Activated CD4-positive, alpha-beta T cell treated with anti-CD3 and anti-CD28 coated beads, Interleukin-2, amount 10 ng/mL, durations not matched to agents 24 days and 14 days (primary cell): ENCODE results near the gene RTN4IP1. TPM values are rescaled to one million over a fixed set of nuclear protein-coding genes. Genes with fewer than 3 reads are reported as not detected.

Experiments used
- DNase-seq: peaks from one replicate; pipeline ENCODE4 v3.0.0; 2022
- H3K27ac Mint-ChIP-seq: one replicate; pipeline ENCODE4 v1.8.0; 2022; ENCODE audit warnings: mild to moderate bottlenecking, mixed read lengths
- H3K27me3 Mint-ChIP-seq: one replicate; pipeline ENCODE4 v1.8.0; 2022; ENCODE audit warnings: mixed read lengths
- H3K36me3 Mint-ChIP-seq: one replicate; pipeline ENCODE4 v1.8.0; 2022; ENCODE audit warnings: low read depth, mild to moderate bottlenecking, mixed read lengths
- H3K4me1 Mint-ChIP-seq: one replicate; pipeline ENCODE4 v1.8.0; 2021; ENCODE audit warnings: mixed read lengths
- H3K4me3 Mint-ChIP-seq: one replicate; pipeline ENCODE4 v1.8.0; 2022; ENCODE audit warnings: mild to moderate bottlenecking, moderate library complexity, mixed read lengths
- H3K9me3 Mint-ChIP-seq: one replicate; pipeline ENCODE4 v1.8.0; 2021; ENCODE audit warnings: mixed read lengths
- intact Hi-C: fragments of 100-400 bp; cut with micrococcal nuclease; formaldehyde crosslinking; loops from one replicate; pipeline ENCODE4 v1.15.1; 2023
- total RNA-seq: library from RNA; stranded (reverse); gene quantifications from 2 replicates; pipeline ENCODE4 v1.2.3, GENCODE V29; 2022

RTN4IP1 gene
- total RNA-seq, 1 donor from 2014 or later: 7.2 TPM

GRCh38 chr6:106618324-106618723 lies 11.0 kb downstream of the RTN4IP1 start:
- Mint-ChIP-seq H3K4me3 (no peak overlapping the region), H3K27me3 (no peaks in the 10 kb centered on the region), H3K27ac (no peak overlapping the region), H3K36me3 (peaks cover 32% of the 10 kb centered on the region), H3K9me3 (no peaks in the 10 kb centered on the region), H3K4me1 (peaks cover 20% of the 10 kb centered on the region)
- peak; percentile 28 for DNase-seq
- intact Hi-C loops: no loop called here

- H3K27ac Mint-ChIP-seq: no peak overlapping the region
- no peak for DNase-seq
- H3K9me3 Mint-ChIP-seq: no peaks in the 10 kb centered on the region
- H3K4me1 Mint-ChIP-seq: peaks cover 24% of the 10 kb centered on the region
- no peaks in the 10 kb centered on the region for H3K27me3 Mint-ChIP-seq
- peaks cover 34% of the 10 kb centered on the region for H3K36me3 Mint-ChIP-seq
- no peak overlapping the region for H3K4me3 Mint-ChIP-seq
- intact Hi-C loops: no loop called here
These were observed 11.4 kb downstream of the RTN4IP1 start for GRCh38 chr6:106617857-106618256.

- no peaks in the 10 kb centered on the region for H3K27me3 Mint-ChIP-seq
- H3K27ac Mint-ChIP-seq: no peak overlapping the region
- peak; percentile 25 for DNase-seq
- peaks cover 33% of the 10 kb centered on the region for H3K36me3 Mint-ChIP-seq
- no peaks in the 10 kb centered on the region for H3K9me3 Mint-ChIP-seq
- H3K4me1 Mint-ChIP-seq: peaks cover 29% of the 10 kb centered on the region
- intact Hi-C loops: no loop called here
- H3K4me3 Mint-ChIP-seq: no peak overlapping the region
These were observed 12.0 kb downstream of the RTN4IP1 start for GRCh38 chr6:106617302-106617701.

GRCh38 chr6:106614592-106615257 lies 14.6 kb downstream of the RTN4IP1 start:
- Mint-ChIP-seq H3K27ac (peak overlapping the region; percentile 6), H3K36me3 (peaks cover 31% of the 10 kb centered on the region), H3K4me3 (no peak overlapping the region)

GRCh38 chr6:106614166-106614565 lies 15.1 kb downstream of the RTN4IP1 start:
- intact Hi-C loops: no loop called here
- peak overlapping the region; percentile 6 for H3K27ac Mint-ChIP-seq
- no peak overlapping the region for H3K4me3 Mint-ChIP-seq

More at GRCh38 chr6:106614592-106615257, 14.6 kb downstream of the RTN4IP1 start:
- H3K9me3 Mint-ChIP-seq: no peaks in the 10 kb centered on the region
- DNase-seq: no peak
- intact Hi-C loops: no loop called here
- H3K27me3 Mint-ChIP-seq: no peaks in the 10 kb centered on the region
- H3K4me1 Mint-ChIP-seq: peaks cover 29% of the 10 kb centered on the region

GRCh38 chr6:106613590-106613989 lies 15.7 kb downstream of the RTN4IP1 start:
- peaks cover 26% of the 10 kb centered on the region for H3K36me3 Mint-ChIP-seq
- no peaks in the 10 kb centered on the region for H3K9me3 Mint-ChIP-seq
- no peak for DNase-seq
- no peaks in the 10 kb centered on the region for H3K27me3 Mint-ChIP-seq
- peaks cover 29% of the 10 kb centered on the region for H3K4me1 Mint-ChIP-seq
- intact Hi-C loops: no loop called here
- H3K27ac Mint-ChIP-seq: no peak overlapping the region
- H3K4me3 Mint-ChIP-seq: no peak overlapping the region

More at GRCh38 chr6:106614166-106614565, 15.1 kb downstream of the RTN4IP1 start:
- no peaks in the 10 kb centered on the region for H3K27me3 Mint-ChIP-seq
- no peak for DNase-seq
- no peaks in the 10 kb centered on the region for H3K9me3 Mint-ChIP-seq
- peaks cover 29% of the 10 kb centered on the region for H3K4me1 Mint-ChIP-seq
- peaks cover 29% of the 10 kb centered on the region for H3K36me3 Mint-ChIP-seq

GRCh38 chr6:106612671-106613416 lies 16.5 kb downstream of the RTN4IP1 start:
- no peak for DNase-seq
- Mint-ChIP-seq H3K9me3 (no peaks in the 10 kb centered on the region), H3K27ac (peak overlapping the region; percentile 2), H3K27me3 (no peaks in the 10 kb centered on the region), H3K36me3 (peaks cover 24% of the 10 kb centered on the region), H3K4me1 (peaks cover 29% of the 10 kb centered on the region), H3K4me3 (no peak overlapping the region)
- intact Hi-C loops: no loop called here

GRCh38 chr6:106611030-106611429 lies 18.3 kb downstream of the RTN4IP1 start:
- H3K36me3 Mint-ChIP-seq: peaks cover 20% of the 10 kb centered on the region
- no peak overlapping the region for H3K4me3 Mint-ChIP-seq
- H3K27me3 Mint-ChIP-seq: no peaks in the 10 kb centered on the region
- no peak for DNase-seq
- peaks cover 29% of the 10 kb centered on the region for H3K4me1 Mint-ChIP-seq
- intact Hi-C loops: no loop called here
- no peaks in the 10 kb centered on the region for H3K9me3 Mint-ChIP-seq
- no peak overlapping the region for H3K27ac Mint-ChIP-seq

GRCh38 chr6:106609699-106610098 lies 19.6 kb downstream of the RTN4IP1 start:
- H3K36me3 Mint-ChIP-seq: peaks cover 12% of the 10 kb centered on the region
- no peaks in the 10 kb centered on the region for H3K27me3 Mint-ChIP-seq
- H3K4me3 Mint-ChIP-seq: no peak overlapping the region
- H3K4me1 Mint-ChIP-seq: peaks cover 25% of the 10 kb centered on the region
- no peaks in the 10 kb centered on the region for H3K9me3 Mint-ChIP-seq
- intact Hi-C loops: loop anchor here (2.0 to 5.0 kb wide), 2 partner anchors 19 to 38 kb away; partner anchors contain the start of genes QRSL1 and RTN4IP1
- peak; percentile 71 for DNase-seq
- H3K27ac Mint-ChIP-seq: no peak overlapping the region

GRCh38 chr6:106608080-106608668 lies 21.1 kb downstream of the RTN4IP1 start:
- intact Hi-C loops: loop anchor here (1.0 to 5.0 kb wide), 4 partner anchors 21 to 371 kb away; partner anchors contain the start of genes QRSL1 and RTN4IP1
- Mint-ChIP-seq H3K36me3 (peaks cover 6% of the 10 kb centered on the region), H3K4me3 (no peak overlapping the region), H3K27ac (no peak overlapping the region), H3K9me3 (no peaks in the 10 kb centered on the region), H3K4me1 (peaks cover 12% of the 10 kb centered on the region), H3K27me3 (no peaks in the 10 kb centered on the region)
- DNase-seq: peak; percentile 78

GRCh38 chr6:106600329-106600728 lies 29.0 kb downstream of the RTN4IP1 start:
- Mint-ChIP-seq H3K4me1 (no peaks in the 10 kb centered on the region), H3K9me3 (no peaks in the 10 kb centered on the region), H3K36me3 (peaks cover 11% of the 10 kb centered on the region), H3K4me3 (no peak overlapping the region), H3K27me3 (no peaks in the 10 kb centered on the region), H3K27ac (no peak overlapping the region)
- intact Hi-C loops: no loop called here
- no peak for DNase-seq

GRCh38 chr6:106599440-106599839 lies 29.9 kb downstream of the RTN4IP1 start:
- no peak overlapping the region for H3K27ac Mint-ChIP-seq
- intact Hi-C loops: no loop called here
- no peak for DNase-seq
- H3K27me3 Mint-ChIP-seq: no peaks in the 10 kb centered on the region
- H3K36me3 Mint-ChIP-seq: peaks cover 11% of the 10 kb centered on the region
- no peaks in the 10 kb centered on the region for H3K4me1 Mint-ChIP-seq
- H3K9me3 Mint-ChIP-seq: no peaks in the 10 kb centered on the region
- H3K4me3 Mint-ChIP-seq: no peak overlapping the region

- no peak overlapping the region for H3K27ac Mint-ChIP-seq
- no peaks in the 10 kb centered on the region for H3K27me3 Mint-ChIP-seq
- H3K36me3 Mint-ChIP-seq: peaks cover 8% of the 10 kb centered on the region
- no peak for DNase-seq
- no peaks in the 10 kb centered on the region for H3K4me1 Mint-ChIP-seq
- H3K4me3 Mint-ChIP-seq: no peak overlapping the region
- H3K9me3 Mint-ChIP-seq: no peaks in the 10 kb centered on the region
- intact Hi-C loops: no loop called here
These were observed 38.0 kb downstream of the RTN4IP1 start for GRCh38 chr6:106591111-106591825.
